GM21515 (cell line): ENCODE data around the gene CIAO2A.
A peak's percentile ranks its signal among the peaks of the same experiment; 100 is the strongest.
"Not testable (repeated sequence)": the region's sequence is repeated elsewhere in the genome, so short reads cannot be mapped to it uniquely, and the experiment has no call there.

Experiments used
- ATAC-seq: cut with Tn5 transposase; IDR thresholded peaks from one replicate; pipeline ENCODE4 v1.9.1; 2021; ENCODE audit not compliant: unreplicated experiment

CIAO2A gene

GRCh38 chr15:64072812-64073211, 20.8 kb downstream of the CIAO2A start:
- no peak for ATAC-seq

- ATAC-seq: no peak
These were observed 21.5 kb downstream of the CIAO2A start for GRCh38 chr15:64071931-64072765.

GRCh38 chr15:64070965-64071851, 22.4 kb downstream of the CIAO2A start:
- no peak for ATAC-seq

- ATAC-seq: no peak
These were observed 23.5 kb downstream of the CIAO2A start for GRCh38 chr15:64070106-64070505.

GRCh38 chr15:64068133-64068532, 25.5 kb downstream of the CIAO2A start:
- ATAC-seq: no peak

- ATAC-seq: no peak
These were observed 26.0 kb downstream of the CIAO2A start for GRCh38 chr15:64067564-64068030.

- no peak for ATAC-seq
These were observed 27.2 kb downstream of the CIAO2A start for GRCh38 chr15:64066451-64066850.

GRCh38 chr15:64060716-64061115, 32.9 kb downstream of the CIAO2A start:
- ATAC-seq: no peak

GRCh38 chr15:64059104-64059503, 34.5 kb downstream of the CIAO2A start:
- ATAC-seq: not testable (repeated sequence)

GRCh38 chr15:64058279-64058678, 35.4 kb downstream of the CIAO2A start:
- no peak for ATAC-seq

- ATAC-seq: not testable (repeated sequence)
These were observed 40.0 kb downstream of the CIAO2A start for GRCh38 chr15:64053674-64054073.

GRCh38 chr15:64052925-64053491, 40.6 kb downstream of the CIAO2A start:
- ATAC-seq: no peak

GRCh38 chr15:64051407-64052259, 42.0 kb downstream of the CIAO2A start:
- no peak for ATAC-seq

GRCh38 chr15:64051093-64051402, 42.6 kb downstream of the CIAO2A start:
- ATAC-seq: no peak

- no peak for ATAC-seq
These were observed 43.2 kb downstream of the CIAO2A start for GRCh38 chr15:64050281-64051092.

- ATAC-seq: no peak
These were observed 44.7 kb downstream of the CIAO2A start for GRCh38 chr15:64048781-64049460.

GRCh38 chr15:64046421-64047153, 47.1 kb downstream of the CIAO2A start, which contains the start of gene DAPK2:
Gene DAPK2 (minus strand): TSS chr15:64046485. CDS start chr15:64040261, 6,224 bp downstream.
- peak; percentile 62 for ATAC-seq

GRCh38 chr15:64045774-64046420, 47.7 kb downstream of the CIAO2A start:
- ATAC-seq: peak; percentile 25
